Naive thymus-derived CD4-positive, alpha-beta T cell (primary cell): Measurements from ENCODE around the gene F12. TPM values are rescaled to one million over a fixed set of nuclear protein-coding genes. Genes with fewer than 3 reads are reported as not detected.

Experiments used
- ATAC-seq: fragments of 150-1000 bp; cut with Tn5 transposase; 2 replicates; pipeline ENCODE4 v1.10.0; 2021; ENCODE audit warnings: mild to moderate bottlenecking, moderate library complexity
- CTCF ChIA-PET: fragments of 350-600 bp; sonication (Branson Sonifier 250); formaldehyde crosslinking; loops from one replicate; lab custom pipeline; 2021; ENCODE audit warnings: antibody characterized with exemption; lab: Charles Lee
- POLR2A ChIA-PET: fragments of 350-600 bp; sonication (Branson Sonifier 250); formaldehyde crosslinking; loops from one replicate; lab custom pipeline; 2021; ENCODE audit warnings: antibody characterized with exemption, inconsistent platforms; lab: Charles Lee
- DNase-seq, 9 donors: peaks; one replicate each; pipeline versions ENCODE4 v3.0.0 to v3.0.0-alpha.2; 2020 to 2022; ENCODE audit warnings: mixed read lengths in 1 of 9
- H3K27ac ChIP-seq: one replicate; pipeline ENCODE4 v1.7.0; 2013; ENCODE audit warnings: mild to moderate bottlenecking, low read depth, low read length, moderate library complexity
- H3K27me3 ChIP-seq, 2 donors: one replicate each; pipeline ENCODE4 v1.7.0; 2013; ENCODE audit warnings: low read length in 2 of 2, mild to moderate bottlenecking in 2 of 2, moderate library complexity in 2 of 2; ENCODE audit not compliant: control insufficient read depth in 2 of 2, insufficient read depth in 2 of 2
- H3K36me3 ChIP-seq, 3 experiments: 1 replicate in 2 of 3; 2 replicates in 1 of 3; pipeline ENCODE4 v1.7.0; 2013; ENCODE audit warnings: low read length in 3 of 3, mild to moderate bottlenecking in 3 of 3, moderate library complexity in 1 of 3; ENCODE audit not compliant: insufficient read depth in 3 of 3, control insufficient read depth in 2 of 3
- H3K4me1 ChIP-seq, 2 donors: one replicate each; pipeline ENCODE4 v1.7.0; 2013; ENCODE audit warnings: low read length in 2 of 2, mild to moderate bottlenecking in 2 of 2, moderate library complexity in 1 of 2; ENCODE audit not compliant: control insufficient read depth in 2 of 2, insufficient read depth in 2 of 2
- H3K4me3 ChIP-seq: 2 replicates; pipeline ENCODE4 v1.7.0; 2013; ENCODE audit warnings: mild to moderate bottlenecking, low read length
- H3K9me3 ChIP-seq, 3 experiments: 1 replicate in 2 of 3; 2 replicates in 1 of 3; pipeline ENCODE4 v1.7.0; 2013; ENCODE audit warnings: low read length in 3 of 3; ENCODE audit not compliant: control insufficient read depth in 2 of 3
- H3K27ac Mint-ChIP-seq, 9 donors: one replicate each; pipeline ENCODE4 v1.8.0; 2020 to 2022; ENCODE audit warnings: mixed read lengths in 9 of 9, mild to moderate bottlenecking in 8 of 9, moderate library complexity in 5 of 9, inconsistent platforms in 2 of 9
- H3K27me3 Mint-ChIP-seq, 5 donors: one replicate each; pipeline ENCODE4 v1.8.0; 2021 to 2022; ENCODE audit warnings: mixed read lengths in 5 of 5, mild to moderate bottlenecking in 1 of 5
- H3K36me3 Mint-ChIP-seq, 5 donors: one replicate each; pipeline ENCODE4 v1.8.0; 2020 to 2022; ENCODE audit warnings: mixed read lengths in 5 of 5, mild to moderate bottlenecking in 3 of 5, inconsistent platforms in 1 of 5
- H3K4me1 Mint-ChIP-seq, 7 donors: one replicate each; pipeline ENCODE4 v1.8.0; 2020 to 2022; ENCODE audit warnings: mixed read lengths in 7 of 7, mild to moderate bottlenecking in 3 of 7, inconsistent platforms in 1 of 7
- H3K4me3 Mint-ChIP-seq, 10 donors: one replicate each; pipeline ENCODE4 v1.8.0; 2020 to 2022; ENCODE audit warnings: mild to moderate bottlenecking in 10 of 10, mixed read lengths in 10 of 10, moderate library complexity in 6 of 10, inconsistent platforms in 2 of 10
- H3K9me3 Mint-ChIP-seq, 11 donors: one replicate each; pipeline ENCODE4 v1.8.0; 2020 to 2022; ENCODE audit warnings: mixed read lengths in 11 of 11, mild to moderate bottlenecking in 4 of 11, inconsistent platforms in 1 of 11, moderate library complexity in 1 of 11
- intact Hi-C, 2 donors: fragments of 100-400 bp; cut with micrococcal nuclease; formaldehyde crosslinking; loops; one replicate each; pipeline ENCODE4 v1.15.1; 2023
- polyA plus RNA-seq, 2 donors: library from polyadenylated mRNA; unstranded; fragments of 300-500 nt; fragmentation: Illumina TruSeq; gene quantifications; one replicate each; pipeline ENCODE4 v1.2.3, GENCODE V29; 2021
- total RNA-seq, 6 experiments: library from RNA in 5 of 6; stranded (reverse) in 5 of 6; gene quantifications; 1 replicate in 5 of 6; 2 replicates in 1 of 6; pipeline ENCODE4 v1.2.3 and lab custom pipeline; 2021 to 2026

Gene F12
- total and polyA plus RNA-seq, 7 experiments from 2014 or later = 0.16 to 2.1 (median 0.49) TPM; not detected in 3

GRCh38 chr5:177452688-177453638 is 43.6 kb upstream of the F12 start:
- Histone ChIP-seq H3K27me3 (no peaks in the 10 kb centered on the region), H3K27ac (no peak overlapping the region), H3K36me3 (peaks cover 0 to 4% (median 0%) of the 10 kb centered on the region in 3 experiments), H3K9me3 (no peaks in the 10 kb centered on the region), H3K4me3 (no peak overlapping the region), H3K4me1 (peaks cover 12 to 20% of the 10 kb centered on the region in 2 donors)
- ChIA-PET POLR2A (interaction anchor here (0.6 to 23.1 kb wide), 13 partner anchors 6 to 104 kb away, joined by 3 to 804 read pairs (median 4); partner anchors contain the start of genes GRK6, PDLIM7 and PRR7), CTCF (interaction anchor here (0.7 to 8.1 kb wide), 10 partner anchors 9 to 919 kb away, joined by 3 to 189 read pairs (median 14); partner anchors contain the start of genes F12, GRK6 and PFN3)
- H3K27ac Mint-ChIP-seq = peak overlapping the region; percentile 71 to 94 (median 90)
- H3K4me1 Mint-ChIP-seq = peaks cover 18 to 38% (median 28%) of the 10 kb centered on the region in 7 donors
- H3K27me3 Mint-ChIP-seq = peaks cover 0 to 29% (median 0%) of the 10 kb centered on the region in 5 donors
- H3K4me3 Mint-ChIP-seq = peak overlapping the region in 9 of 10 donors; percentile 17 to 90 (median 77)
- H3K36me3 Mint-ChIP-seq = no peaks in the 10 kb centered on the region
- intact Hi-C loops = loop anchor here in 1 of 2 donors (10.0 kb wide), 1 partner anchor 338 kb away; no protein-coding TSS in a partner anchor
- peaks cover 0 to 11% (median 0%) of the 10 kb centered on the region in 11 donors for H3K9me3 Mint-ChIP-seq
- ATAC-seq = no peak
- DNase-seq = peak in 1 of 9 donors; percentile 28

- Mint-ChIP-seq H3K4me1 (peaks cover 18 to 38% (median 34%) of the 10 kb centered on the region in 7 donors), H3K27ac (peak overlapping the region in 6 of 9 donors; percentile 7 to 50 (median 40)), H3K36me3 (no peaks in the 10 kb centered on the region), H3K27me3 (peaks cover 0 to 32% (median 0%) of the 10 kb centered on the region in 5 donors), H3K4me3 (peak overlapping the region in 2 of 10 donors; percentile 23 to 25), H3K9me3 (peaks cover 0 to 11% (median 0%) of the 10 kb centered on the region in 11 donors)
- DNase-seq (no peak), ATAC-seq (no peak)
- ChIA-PET POLR2A (interaction anchor here (0.6 to 23.1 kb wide), 6 partner anchors 12 to 134 kb away, joined by 3 to 804 read pairs (median 22); partner anchors contain the start of genes F12, GRK6 and PFN3), CTCF (interaction anchor here (3.5 to 8.8 kb wide), 3 partner anchors 46 to 61 kb away, joined by 20 to 189 read pairs (median 105); partner anchors contain the start of genes F12 and PFN3)
- peaks cover 11 to 30% of the 10 kb centered on the region in 2 donors for H3K4me1 ChIP-seq
- intact Hi-C loops = loop anchor here in 1 of 2 donors (10.0 kb wide), 1 partner anchor 336 kb away; no protein-coding TSS in a partner anchor
- H3K4me3 ChIP-seq = no peak overlapping the region
- no peaks in the 10 kb centered on the region for H3K9me3 ChIP-seq
- H3K27me3 ChIP-seq = no peaks in the 10 kb centered on the region
- H3K36me3 ChIP-seq = peaks cover 0 to 3% (median 0%) of the 10 kb centered on the region in 3 experiments
- no peak overlapping the region for H3K27ac ChIP-seq
Observed at GRCh38 chr5:177450667-177451424, 41.5 kb upstream of the F12 start.

GRCh38 chr5:177449140-177450061 is 40.0 kb upstream of the F12 start:
- CTCF ChIA-PET = interaction anchor here (0.8 to 8.8 kb wide), 7 partner anchors 16 to 63 kb away, joined by 3 to 105 read pairs (median 4); no protein-coding TSS in a partner anchor
- Histone ChIP-seq H3K4me3 (no peak overlapping the region), H3K27me3 (no peaks in the 10 kb centered on the region), H3K9me3 (no peaks in the 10 kb centered on the region), H3K36me3 (no peaks in the 10 kb centered on the region), H3K27ac (no peak overlapping the region), H3K4me1 (peaks cover 13 to 45% of the 10 kb centered on the region in 2 donors)
- Mint-ChIP-seq H3K27ac (peak overlapping the region in 3 of 9 donors; percentile 7 to 88 (median 19)), H3K4me1 (peaks cover 27 to 52% (median 49%) of the 10 kb centered on the region in 7 donors), H3K4me3 (peak overlapping the region in 3 of 10 donors; percentile 16 to 70 (median 63)), H3K9me3 (peaks cover 0 to 11% (median 0%) of the 10 kb centered on the region in 11 donors), H3K36me3 (no peaks in the 10 kb centered on the region), H3K27me3 (peaks cover 0 to 32% (median 0%) of the 10 kb centered on the region in 5 donors)
- ATAC-seq (no peak), DNase-seq (no peak)
- intact Hi-C loops = loop anchor here in 1 of 2 donors (10.0 kb wide), 1 partner anchor 335 kb away; no protein-coding TSS in a partner anchor
- POLR2A ChIA-PET = interaction anchor here (0.9 to 23.1 kb wide), 9 partner anchors 9 to 316 kb away, joined by 3 to 804 read pairs (median 5); partner anchors contain the start of genes F12, GRK6, NSD1 and PDLIM7

- peak overlapping the region; percentile 5 for H3K27ac ChIP-seq
- ChIA-PET CTCF (interaction anchor here (0.6 to 8.8 kb wide), 11 partner anchors 9 to 79 kb away, joined by 3 to 105 read pairs (median 4); no protein-coding TSS in a partner anchor), POLR2A (interaction anchor here (1.2 to 23.1 kb wide), 8 partner anchors 8 to 315 kb away, joined by 3 to 804 read pairs (median 8); partner anchors contain the start of genes F12, GRK6, NSD1 and PFN3)
- peaks cover 0 to 26% (median 0%) of the 10 kb centered on the region in 5 donors for H3K27me3 Mint-ChIP-seq
- H3K4me1 Mint-ChIP-seq = peaks cover 24 to 54% (median 46%) of the 10 kb centered on the region in 7 donors
- no peaks in the 10 kb centered on the region for H3K27me3 ChIP-seq
- H3K36me3 Mint-ChIP-seq = no peaks in the 10 kb centered on the region
- intact Hi-C loops = no loop called here
- no peak overlapping the region for H3K4me3 ChIP-seq
- peak overlapping the region; percentile 11 to 88 (median 85) for H3K27ac Mint-ChIP-seq
- ATAC-seq = no peak
- H3K9me3 ChIP-seq = no peaks in the 10 kb centered on the region
- H3K36me3 ChIP-seq = peaks cover 0 to under 1% (median 0%) of the 10 kb centered on the region in 3 experiments
- peak overlapping the region; percentile 56 to 85 (median 72) for H3K4me3 Mint-ChIP-seq
- no peak for DNase-seq
- H3K9me3 Mint-ChIP-seq = peaks cover 0 to 6% (median 0%) of the 10 kb centered on the region in 11 donors
- H3K4me1 ChIP-seq = peaks cover 7 to 38% of the 10 kb centered on the region in 2 donors
Observed at GRCh38 chr5:177448244-177448950, 39.0 kb upstream of the F12 start.
